Activated naive CD8-positive, alpha-beta T cell (primary cell): ENCODE results near the gene KAZN.

Source experiments
- H3K27ac Mint-ChIP-seq: one replicate; pipeline ENCODE4 v1.8.0; 2021; ENCODE audit warnings: mixed read lengths
- H3K27me3 Mint-ChIP-seq: one replicate; pipeline ENCODE4 v1.8.0; 2021; ENCODE audit warnings: mixed read lengths
- H3K36me3 Mint-ChIP-seq: one replicate; pipeline ENCODE4 v1.8.0; 2021; ENCODE audit warnings: mixed read lengths
- H3K4me1 Mint-ChIP-seq: one replicate; pipeline ENCODE4 v1.8.0; 2021; ENCODE audit warnings: low read depth, mixed read lengths
- H3K4me3 Mint-ChIP-seq: one replicate; pipeline ENCODE4 v1.8.0; 2021; ENCODE audit warnings: mild to moderate bottlenecking, mixed read lengths
- H3K9me3 Mint-ChIP-seq: one replicate; pipeline ENCODE4 v1.8.0; 2021; ENCODE audit warnings: low read depth, mixed read lengths

The KAZN gene

GRCh38 chr1:14705824-14706223, 107.3 kb downstream of the KAZN start:
- H3K4me1 Mint-ChIP-seq: no peaks in the 10 kb centered on the region
- no peaks in the 10 kb centered on the region for H3K27me3 Mint-ChIP-seq
- H3K4me3 Mint-ChIP-seq: no peak overlapping the region
- peaks cover 10% of the 10 kb centered on the region for H3K9me3 Mint-ChIP-seq
- H3K27ac Mint-ChIP-seq: no peak overlapping the region
- H3K36me3 Mint-ChIP-seq: no peaks in the 10 kb centered on the region

GRCh38 chr1:14706631-14707030, 108.1 kb downstream of the KAZN start:
- Mint-ChIP-seq H3K9me3 (peaks cover 10% of the 10 kb centered on the region), H3K36me3 (no peaks in the 10 kb centered on the region), H3K27me3 (no peaks in the 10 kb centered on the region), H3K4me3 (no peak overlapping the region), H3K27ac (no peak overlapping the region), H3K4me1 (no peaks in the 10 kb centered on the region)

- Mint-ChIP-seq H3K4me1 (no peaks in the 10 kb centered on the region), H3K27ac (no peak overlapping the region)
These were observed 109.3 kb downstream of the KAZN start for GRCh38 chr1:14707531-14708445.

GRCh38 chr1:14710331-14710730, 111.8 kb downstream of the KAZN start:
- Mint-ChIP-seq H3K4me1 (no peaks in the 10 kb centered on the region), H3K27me3 (no peaks in the 10 kb centered on the region), H3K36me3 (no peaks in the 10 kb centered on the region), H3K4me3 (no peak overlapping the region), H3K9me3 (peaks cover 10% of the 10 kb centered on the region), H3K27ac (no peak overlapping the region)

More at GRCh38 chr1:14707531-14708445, 109.3 kb downstream of the KAZN start:
- Mint-ChIP-seq H3K4me3 (no peak overlapping the region), H3K27me3 (no peaks in the 10 kb centered on the region), H3K9me3 (peaks cover 10% of the 10 kb centered on the region), H3K36me3 (no peaks in the 10 kb centered on the region)

- Mint-ChIP-seq H3K9me3 (peaks cover 6% of the 10 kb centered on the region), H3K4me3 (no peak overlapping the region), H3K4me1 (no peaks in the 10 kb centered on the region), H3K36me3 (no peaks in the 10 kb centered on the region), H3K27me3 (no peaks in the 10 kb centered on the region), H3K27ac (no peak overlapping the region)
These were observed 113.7 kb downstream of the KAZN start for GRCh38 chr1:14712136-14712535.

- Mint-ChIP-seq H3K4me1 (no peaks in the 10 kb centered on the region), H3K27ac (no peak overlapping the region), H3K4me3 (no peak overlapping the region), H3K36me3 (no peaks in the 10 kb centered on the region), H3K9me3 (peaks cover 2% of the 10 kb centered on the region), H3K27me3 (no peaks in the 10 kb centered on the region)
These were observed 114.6 kb downstream of the KAZN start for GRCh38 chr1:14713077-14713476.

GRCh38 chr1:14715266-14715665, 116.8 kb downstream of the KAZN start:
- Mint-ChIP-seq H3K27ac (no peak overlapping the region), H3K4me1 (no peaks in the 10 kb centered on the region), H3K27me3 (no peaks in the 10 kb centered on the region), H3K4me3 (no peak overlapping the region), H3K9me3 (no peaks in the 10 kb centered on the region), H3K36me3 (no peaks in the 10 kb centered on the region)

- Mint-ChIP-seq H3K4me3 (no peak overlapping the region), H3K36me3 (no peaks in the 10 kb centered on the region), H3K27ac (no peak overlapping the region), H3K27me3 (no peaks in the 10 kb centered on the region), H3K4me1 (no peaks in the 10 kb centered on the region), H3K9me3 (no peaks in the 10 kb centered on the region)
These were observed 117.3 kb downstream of the KAZN start for GRCh38 chr1:14715802-14716201.

- H3K27me3 Mint-ChIP-seq: no peaks in the 10 kb centered on the region
- no peaks in the 10 kb centered on the region for H3K36me3 Mint-ChIP-seq
- H3K4me1 Mint-ChIP-seq: no peaks in the 10 kb centered on the region
- no peak overlapping the region for H3K4me3 Mint-ChIP-seq
- H3K9me3 Mint-ChIP-seq: no peaks in the 10 kb centered on the region
- H3K27ac Mint-ChIP-seq: no peak overlapping the region
These were observed 118.0 kb downstream of the KAZN start for GRCh38 chr1:14716474-14716873.

- no peaks in the 10 kb centered on the region for H3K9me3 Mint-ChIP-seq
- no peaks in the 10 kb centered on the region for H3K36me3 Mint-ChIP-seq
- no peaks in the 10 kb centered on the region for H3K4me1 Mint-ChIP-seq
- no peak overlapping the region for H3K27ac Mint-ChIP-seq
- H3K4me3 Mint-ChIP-seq: no peak overlapping the region
- H3K27me3 Mint-ChIP-seq: no peaks in the 10 kb centered on the region
These were observed 120.0 kb downstream of the KAZN start for GRCh38 chr1:14718476-14718875.

GRCh38 chr1:14723401-14723800, 124.9 kb downstream of the KAZN start:
- Mint-ChIP-seq H3K36me3 (no peaks in the 10 kb centered on the region), H3K27me3 (peaks cover 2% of the 10 kb centered on the region), H3K9me3 (no peaks in the 10 kb centered on the region)

GRCh38 chr1:14724246-14724645, 125.8 kb downstream of the KAZN start:
- no peaks in the 10 kb centered on the region for H3K4me1 Mint-ChIP-seq
- H3K27ac Mint-ChIP-seq: no peak overlapping the region
- H3K4me3 Mint-ChIP-seq: no peak overlapping the region
- peaks cover 2% of the 10 kb centered on the region for H3K27me3 Mint-ChIP-seq
- no peaks in the 10 kb centered on the region for H3K36me3 Mint-ChIP-seq
- H3K9me3 Mint-ChIP-seq: no peaks in the 10 kb centered on the region

More at GRCh38 chr1:14723401-14723800, 124.9 kb downstream of the KAZN start:
- Mint-ChIP-seq H3K27ac (no peak overlapping the region), H3K4me3 (no peak overlapping the region), H3K4me1 (no peaks in the 10 kb centered on the region)

GRCh38 chr1:14724678-14725077, 126.2 kb downstream of the KAZN start:
- H3K36me3 Mint-ChIP-seq: no peaks in the 10 kb centered on the region
- no peaks in the 10 kb centered on the region for H3K4me1 Mint-ChIP-seq
- no peak overlapping the region for H3K4me3 Mint-ChIP-seq
- H3K9me3 Mint-ChIP-seq: no peaks in the 10 kb centered on the region
- peaks cover 2% of the 10 kb centered on the region for H3K27me3 Mint-ChIP-seq
- H3K27ac Mint-ChIP-seq: no peak overlapping the region

GRCh38 chr1:14725238-14725637, 126.8 kb downstream of the KAZN start:
- peaks cover 2% of the 10 kb centered on the region for H3K27me3 Mint-ChIP-seq
- H3K9me3 Mint-ChIP-seq: no peaks in the 10 kb centered on the region
- H3K4me3 Mint-ChIP-seq: no peak overlapping the region

GRCh38 chr1:14725695-14726094, 127.2 kb downstream of the KAZN start:
- H3K4me3 Mint-ChIP-seq: no peak overlapping the region
- no peaks in the 10 kb centered on the region for H3K4me1 Mint-ChIP-seq
- H3K36me3 Mint-ChIP-seq: no peaks in the 10 kb centered on the region
- no peaks in the 10 kb centered on the region for H3K9me3 Mint-ChIP-seq
- peaks cover 2% of the 10 kb centered on the region for H3K27me3 Mint-ChIP-seq
- no peak overlapping the region for H3K27ac Mint-ChIP-seq

More at GRCh38 chr1:14725238-14725637, 126.8 kb downstream of the KAZN start:
- Mint-ChIP-seq H3K27ac (no peak overlapping the region), H3K4me1 (no peaks in the 10 kb centered on the region), H3K36me3 (no peaks in the 10 kb centered on the region)

GRCh38 chr1:14726606-14727005, 128.1 kb downstream of the KAZN start:
- Mint-ChIP-seq H3K36me3 (no peaks in the 10 kb centered on the region), H3K27me3 (peaks cover 2% of the 10 kb centered on the region), H3K4me3 (no peak overlapping the region), H3K4me1 (no peaks in the 10 kb centered on the region), H3K27ac (no peak overlapping the region), H3K9me3 (no peaks in the 10 kb centered on the region)
